NCI-H2171 treated with DMSO at 0.1 percent for 48 hours (cell line): ENCODE results near the gene SEMA4B.
"Not testable (repeated sequence)": the region's sequence is repeated elsewhere in the genome, so short reads cannot be mapped to it uniquely, and the experiment has no call there.

Experiments used
- DNase-seq: peaks from one replicate; lab custom pipeline; 2025; lab: John Stamatoyannopoulos, UW

SEMA4B gene, protein sequence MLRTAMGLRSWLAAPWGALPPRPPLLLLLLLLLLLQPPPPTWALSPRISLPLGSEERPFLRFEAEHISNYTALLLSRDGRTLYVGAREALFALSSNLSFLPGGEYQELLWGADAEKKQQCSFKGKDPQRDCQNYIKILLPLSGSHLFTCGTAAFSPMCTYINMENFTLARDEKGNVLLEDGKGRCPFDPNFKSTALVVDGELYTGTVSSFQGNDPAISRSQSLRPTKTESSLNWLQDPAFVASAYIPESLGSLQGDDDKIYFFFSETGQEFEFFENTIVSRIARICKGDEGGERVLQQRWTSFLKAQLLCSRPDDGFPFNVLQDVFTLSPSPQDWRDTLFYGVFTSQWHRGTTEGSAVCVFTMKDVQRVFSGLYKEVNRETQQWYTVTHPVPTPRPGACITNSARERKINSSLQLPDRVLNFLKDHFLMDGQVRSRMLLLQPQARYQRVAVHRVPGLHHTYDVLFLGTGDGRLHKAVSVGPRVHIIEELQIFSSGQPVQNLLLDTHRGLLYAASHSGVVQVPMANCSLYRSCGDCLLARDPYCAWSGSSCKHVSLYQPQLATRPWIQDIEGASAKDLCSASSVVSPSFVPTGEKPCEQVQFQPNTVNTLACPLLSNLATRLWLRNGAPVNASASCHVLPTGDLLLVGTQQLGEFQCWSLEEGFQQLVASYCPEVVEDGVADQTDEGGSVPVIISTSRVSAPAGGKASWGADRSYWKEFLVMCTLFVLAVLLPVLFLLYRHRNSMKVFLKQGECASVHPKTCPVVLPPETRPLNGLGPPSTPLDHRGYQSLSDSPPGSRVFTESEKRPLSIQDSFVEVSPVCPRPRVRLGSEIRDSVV

DNA sequence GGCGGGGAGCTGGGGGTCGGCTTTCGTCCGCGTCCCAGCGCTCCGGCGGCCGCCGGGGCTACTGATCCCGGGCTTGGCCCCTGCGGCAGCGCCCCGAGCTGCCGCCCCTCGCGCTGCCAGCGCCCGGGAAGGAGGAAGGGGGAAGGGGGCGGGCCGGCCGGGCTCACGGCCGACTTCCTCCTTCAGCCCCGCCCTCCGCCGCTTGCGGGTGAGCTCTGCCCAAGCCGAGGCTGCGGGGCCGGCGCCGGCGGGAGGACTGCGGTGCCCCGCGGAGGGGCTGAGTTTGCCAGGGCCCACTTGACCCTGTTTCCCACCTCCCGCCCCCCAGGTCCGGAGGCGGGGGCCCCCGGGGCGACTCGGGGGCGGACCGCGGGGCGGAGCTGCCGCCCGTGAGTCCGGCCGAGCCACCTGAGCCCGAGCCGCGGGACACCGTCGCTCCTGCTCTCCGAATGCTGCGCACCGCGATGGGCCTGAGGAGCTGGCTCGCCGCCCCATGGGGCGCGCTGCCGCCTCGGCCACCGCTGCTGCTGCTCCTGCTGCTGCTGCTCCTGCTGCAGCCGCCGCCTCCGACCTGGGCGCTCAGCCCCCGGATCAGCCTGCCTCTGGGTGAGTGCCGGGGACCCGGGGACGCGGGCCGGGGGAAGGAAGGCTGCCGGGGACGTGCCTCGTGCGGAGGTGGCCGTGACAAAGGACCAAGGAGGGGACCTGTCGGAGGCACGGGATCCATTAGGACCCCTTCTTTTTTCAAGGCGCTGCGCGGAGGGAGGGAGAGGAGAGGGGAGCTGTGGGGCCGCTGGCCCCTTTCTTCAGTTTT lies at the start of gene SEMA4B:
Gene SEMA4B (plus strand): TSS at position 201 of the 814 bp plus-strand sequence. CDS start 249 bp downstream, at position 450.
- DNase-seq, result peak; percentile 41

DNA sequence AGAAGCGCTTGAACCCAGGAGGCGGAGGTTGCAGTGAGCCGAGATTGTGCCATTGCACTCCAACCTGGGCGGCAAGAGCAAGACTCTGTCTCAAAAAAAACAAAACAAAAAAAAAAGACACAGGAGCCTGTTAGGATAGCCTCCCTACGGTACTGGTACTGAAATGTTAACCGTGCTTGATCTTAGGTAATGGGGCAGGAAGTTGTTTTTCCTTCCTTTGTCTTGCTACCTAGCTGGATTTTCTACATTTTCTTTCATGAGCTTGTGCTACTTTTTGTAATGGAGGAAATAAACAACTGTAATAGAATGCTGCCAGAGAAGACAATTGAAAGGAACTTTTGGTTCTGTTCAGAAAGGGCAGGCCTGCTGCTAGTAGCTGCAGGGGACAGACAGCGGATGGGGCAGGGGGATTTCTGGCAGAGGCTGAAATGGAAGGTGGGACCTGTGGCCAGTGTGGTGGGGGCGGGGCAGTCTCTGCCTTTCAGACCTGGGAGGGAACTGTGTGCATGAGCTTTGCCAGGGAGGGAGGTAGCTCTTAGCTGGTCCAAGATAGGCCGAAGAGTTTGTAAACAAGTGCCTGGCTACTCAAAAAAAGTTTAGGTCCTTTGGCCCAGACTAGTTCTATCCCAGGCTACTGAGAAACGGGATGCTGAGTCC lies 49.0 kb upstream of the SEMA4B start:
- DNase-seq, result no peak

DNA sequence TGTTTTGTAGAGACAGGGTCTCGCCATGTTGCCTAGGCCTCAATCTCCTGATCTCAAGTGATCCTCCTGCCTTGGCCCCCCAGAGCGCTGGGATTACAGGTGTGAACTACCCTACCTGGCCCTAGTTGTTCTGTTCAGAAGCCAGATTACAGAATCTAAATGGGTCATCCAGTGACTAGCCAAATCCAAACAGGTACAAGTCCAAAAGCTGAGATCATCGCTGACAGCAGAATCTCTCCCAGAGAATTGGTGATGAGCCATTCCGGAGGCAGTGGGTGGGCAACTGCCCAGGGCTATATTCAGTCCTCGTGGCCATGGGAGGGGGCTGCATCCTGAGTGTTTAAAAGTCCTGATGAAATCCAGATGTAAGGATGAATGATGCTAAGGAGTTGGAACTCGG lies 47.5 kb upstream of the SEMA4B start:
- DNase-seq, result no peak

DNA sequence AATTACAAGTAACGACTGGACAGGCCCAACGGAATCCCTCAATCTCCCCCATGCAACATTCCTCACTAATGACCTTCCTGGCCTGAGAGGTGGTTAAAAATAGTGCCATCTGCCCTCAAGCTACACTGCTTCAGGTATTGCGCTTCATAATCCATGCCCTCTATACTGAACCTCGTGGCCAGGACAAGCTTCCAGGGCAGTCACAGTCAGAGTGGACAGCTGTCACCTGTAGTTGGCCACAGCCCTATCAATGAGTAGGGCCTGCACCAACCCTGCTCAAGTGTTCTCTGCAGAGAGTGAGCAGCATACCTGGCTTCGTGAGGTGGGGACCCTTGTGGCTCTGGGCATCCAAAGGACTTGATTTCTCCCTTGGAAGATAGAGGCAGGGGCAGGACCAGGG lies 46.9 kb upstream of the SEMA4B start:
- no peak for DNase-seq

DNA sequence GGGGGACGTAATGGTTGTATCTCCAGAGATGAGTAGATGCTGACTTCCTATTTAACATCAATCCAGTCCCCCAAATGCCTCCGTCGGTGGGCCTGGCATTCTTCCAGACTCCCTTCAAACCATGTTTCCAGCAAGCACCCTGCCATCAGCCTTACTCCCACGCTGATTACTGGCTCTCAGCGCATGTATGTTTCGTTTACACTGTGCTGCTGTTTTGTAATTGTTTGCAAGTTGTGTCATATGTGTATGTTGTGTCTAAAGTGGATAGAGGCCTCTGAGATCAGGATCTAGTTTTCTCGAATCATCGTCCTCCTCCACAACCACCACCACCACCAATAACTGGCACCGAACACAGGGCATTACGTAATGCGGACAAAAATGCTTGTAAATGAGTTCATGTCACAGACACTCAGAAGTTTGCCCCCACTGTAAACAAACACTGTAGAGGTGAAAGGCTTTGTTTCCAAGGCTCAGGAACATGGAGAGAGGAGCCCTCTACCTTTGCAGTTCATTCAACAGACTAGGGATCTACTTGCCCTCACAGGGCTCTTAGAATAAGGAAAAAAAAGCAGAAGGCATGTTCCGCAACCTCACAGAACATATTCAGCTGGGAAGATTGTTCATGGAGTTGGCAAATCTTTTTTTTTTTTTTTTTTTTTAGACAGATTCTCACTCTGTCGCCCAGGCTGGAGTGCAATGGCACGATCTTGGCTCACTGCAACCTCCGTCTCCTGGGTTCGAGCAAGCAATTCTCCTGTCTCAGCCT lies 46.1 kb upstream of the SEMA4B start:
- DNase-seq, result no peak

DNA sequence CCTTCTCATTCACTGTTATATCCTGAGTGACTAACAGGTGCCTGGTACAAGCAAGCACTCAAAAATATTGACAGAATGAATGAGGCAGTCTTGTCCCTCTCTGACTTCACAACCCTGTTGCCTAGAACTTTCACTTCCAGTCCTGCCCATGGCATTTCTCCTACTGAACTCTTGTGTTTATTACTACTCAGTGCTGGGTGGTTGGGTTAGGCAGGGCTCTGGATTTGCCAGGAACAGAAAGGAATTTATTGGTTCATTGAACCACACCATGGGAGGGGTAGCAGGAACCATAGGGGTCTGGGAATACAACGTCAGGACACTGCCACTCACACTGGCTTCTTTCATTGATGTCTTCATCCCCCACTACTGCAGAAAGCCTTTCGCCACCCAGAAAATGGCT lies 41.9 kb upstream of the SEMA4B start:
- no peak for DNase-seq

DNA sequence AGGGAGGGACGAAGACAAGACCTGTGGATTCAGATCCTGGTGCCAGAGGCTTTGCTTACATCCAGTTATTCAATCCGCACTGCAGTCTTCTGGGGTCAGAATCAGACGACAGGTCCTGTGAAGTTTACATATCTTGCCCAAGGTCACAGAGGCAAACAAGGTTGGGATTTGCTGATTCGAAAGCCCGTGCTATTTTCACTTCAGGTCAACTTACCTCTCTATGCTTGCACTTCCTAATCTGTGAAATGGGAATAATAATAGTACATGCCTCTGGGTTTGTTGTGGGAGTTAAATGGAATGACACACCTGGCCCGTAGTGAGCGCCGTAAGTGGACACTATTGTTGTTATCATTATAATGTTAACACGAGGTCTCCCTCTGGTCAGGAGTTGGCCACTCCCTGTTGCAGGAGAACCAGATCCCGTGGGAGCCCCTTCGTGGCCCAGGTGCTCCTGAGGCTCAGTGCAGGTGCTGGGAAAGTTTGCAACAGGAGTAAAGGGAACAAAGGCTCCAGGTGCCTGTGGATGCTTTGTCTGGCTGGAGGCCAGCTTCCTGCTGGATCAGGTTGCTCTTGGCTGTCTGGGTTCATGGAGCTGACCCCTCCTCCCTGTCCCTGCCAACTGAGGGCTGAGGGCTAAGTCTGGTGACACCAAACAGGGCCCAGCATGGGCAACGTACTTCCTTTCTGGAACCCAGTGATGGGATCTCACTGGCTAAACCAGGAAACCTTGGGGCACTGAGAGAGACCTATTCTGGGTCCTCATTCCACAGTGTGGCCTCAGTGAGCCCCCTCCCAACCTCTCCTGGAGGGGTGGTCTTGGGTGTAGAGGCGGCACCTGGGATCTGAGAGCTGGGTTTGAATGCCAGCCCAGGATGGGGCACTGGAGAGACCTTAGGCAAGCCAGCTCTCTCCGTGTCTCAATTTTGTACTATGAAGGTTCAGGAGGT lies 40.1 kb upstream of the SEMA4B start:
- peak; percentile 75 for DNase-seq

DNA sequence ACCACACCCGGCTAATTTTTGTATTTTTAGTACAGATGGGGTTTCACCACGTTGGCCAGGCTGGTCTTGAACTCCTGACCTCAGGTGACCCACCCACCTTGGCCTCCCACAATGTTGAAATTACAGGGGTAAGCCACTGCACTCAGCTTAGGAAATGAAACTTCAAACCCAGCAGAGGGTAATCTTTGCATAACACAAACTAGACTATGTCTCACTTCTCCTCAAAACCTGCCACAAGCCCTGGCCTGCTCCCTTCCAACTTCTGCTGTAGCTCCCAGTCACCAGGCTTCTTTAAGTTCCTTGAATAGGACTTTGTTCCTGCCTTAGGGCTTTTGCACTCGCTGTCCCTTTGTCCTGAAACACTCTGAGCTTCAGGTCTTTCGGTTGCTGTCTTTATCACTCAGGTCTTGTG lies 39.2 kb upstream of the SEMA4B start:
- DNase-seq, result no peak

DNA sequence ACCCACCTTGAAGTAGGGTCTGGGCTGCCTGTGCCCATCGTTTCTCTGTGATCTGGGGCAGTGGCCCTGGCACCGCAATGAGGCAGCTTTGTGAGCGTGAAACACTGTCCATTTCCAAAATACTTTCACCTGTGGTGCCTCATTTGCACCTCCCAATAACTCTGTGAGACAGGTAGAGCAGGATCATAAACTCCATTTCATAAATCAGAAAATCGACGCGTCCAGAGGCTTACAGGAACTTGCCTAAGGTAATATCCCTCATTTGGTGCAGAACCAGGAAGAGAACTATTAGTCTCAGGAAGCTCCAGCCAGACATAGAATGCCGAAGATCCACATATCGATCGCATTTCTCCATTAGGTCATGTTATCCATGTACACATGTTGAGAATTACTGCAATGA lies 38.2 kb upstream of the SEMA4B start:
- DNase-seq, result no peak

DNA sequence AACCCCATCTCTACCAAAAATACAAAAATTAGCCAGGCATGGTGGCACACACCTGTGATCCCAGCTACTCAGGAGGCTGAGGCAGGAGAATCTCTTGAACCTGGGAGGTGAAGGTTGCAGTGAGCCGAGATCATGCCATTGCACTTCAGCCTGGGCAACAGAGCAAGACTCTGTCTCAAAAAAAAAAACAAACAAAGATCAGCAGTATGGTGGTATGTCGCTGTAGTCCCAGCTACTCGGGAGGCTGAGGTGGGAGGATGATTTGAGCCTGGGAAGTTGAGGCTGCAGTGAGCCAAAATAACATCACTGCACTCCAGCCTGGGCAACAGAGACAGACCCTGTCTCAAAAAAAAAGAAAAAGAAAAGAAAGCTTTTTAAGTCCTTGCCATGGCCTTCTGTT lies 36.9 kb upstream of the SEMA4B start:
- not testable (repeated sequence) for DNase-seq

DNA sequence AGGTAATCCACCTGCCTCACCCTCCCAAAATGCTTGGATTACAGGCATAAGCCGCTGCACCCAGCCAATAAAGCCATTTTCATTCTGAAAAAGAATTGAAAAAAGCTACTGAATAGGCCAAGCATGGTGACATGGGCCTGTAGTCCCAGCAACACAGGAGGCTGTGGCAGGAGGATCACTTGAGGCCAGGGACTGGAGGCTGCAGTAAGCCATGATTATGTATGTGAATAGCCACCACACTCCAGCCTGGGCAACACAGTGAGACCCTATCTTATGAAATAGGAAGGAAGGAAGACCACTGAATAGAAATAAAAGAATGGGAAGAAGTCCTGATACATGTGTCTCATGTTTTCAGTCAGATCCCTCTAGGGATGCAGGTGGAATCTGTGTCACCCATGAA lies 36.0 kb upstream of the SEMA4B start:
- DNase-seq, result no peak

DNA sequence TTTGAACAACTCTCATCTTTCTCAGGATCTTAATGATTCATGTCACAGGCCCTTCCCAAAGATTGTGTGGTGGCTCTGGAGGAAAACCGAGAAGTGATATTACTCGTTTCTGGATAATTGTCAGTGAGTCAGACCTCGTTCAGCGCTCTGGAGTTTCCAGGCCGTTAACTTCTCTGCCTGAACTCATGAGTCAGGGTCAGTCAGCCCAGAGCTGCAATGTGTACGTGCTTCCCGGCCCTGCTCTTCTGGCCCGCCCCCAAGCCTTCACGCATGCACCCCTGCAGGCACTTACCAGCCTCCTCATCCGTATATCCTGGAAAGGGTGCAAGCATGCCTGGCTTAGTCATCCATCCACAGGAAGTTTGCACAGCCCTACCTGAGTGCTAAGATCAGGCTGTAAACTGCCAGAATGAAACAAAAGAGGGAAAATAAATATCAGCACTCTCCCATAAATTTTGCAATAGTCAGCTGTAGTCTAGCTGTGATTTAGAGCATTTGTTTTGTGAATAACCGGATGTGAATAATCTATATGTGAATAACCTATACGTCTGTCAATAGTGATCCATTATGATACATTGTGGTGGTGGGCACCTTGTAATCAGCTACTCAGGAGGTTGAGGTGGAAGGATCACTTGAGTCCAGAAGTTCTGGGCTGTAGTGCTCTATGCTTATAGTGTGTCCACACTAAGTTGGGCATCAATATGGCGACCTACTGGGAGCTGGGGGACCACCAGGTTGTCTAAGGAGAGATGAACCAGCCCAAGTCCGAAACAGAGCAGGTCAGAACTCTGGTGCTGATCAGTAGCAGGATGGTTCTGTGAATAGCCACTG lies 35.3 kb upstream of the SEMA4B start:
- no peak for DNase-seq

DNA sequence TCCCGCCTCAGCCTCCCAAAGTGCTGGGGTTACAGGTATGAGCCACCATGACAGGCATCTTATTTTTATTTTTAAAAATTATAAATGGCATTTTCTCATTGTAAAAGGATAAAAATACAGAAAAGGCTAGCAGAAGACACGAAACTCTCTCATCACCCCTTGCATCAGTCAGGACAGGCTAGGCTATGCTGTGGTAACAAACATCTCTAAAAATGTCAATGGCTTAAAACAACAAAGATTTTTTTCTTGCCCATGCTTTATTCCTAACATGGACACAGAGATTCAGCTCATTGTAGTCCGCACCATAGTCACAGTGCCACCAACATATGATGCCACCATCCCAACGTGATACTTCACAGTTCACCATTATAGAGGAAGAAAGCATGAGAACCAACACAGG lies 34.0 kb upstream of the SEMA4B start:
- DNase-seq, result no peak

DNA sequence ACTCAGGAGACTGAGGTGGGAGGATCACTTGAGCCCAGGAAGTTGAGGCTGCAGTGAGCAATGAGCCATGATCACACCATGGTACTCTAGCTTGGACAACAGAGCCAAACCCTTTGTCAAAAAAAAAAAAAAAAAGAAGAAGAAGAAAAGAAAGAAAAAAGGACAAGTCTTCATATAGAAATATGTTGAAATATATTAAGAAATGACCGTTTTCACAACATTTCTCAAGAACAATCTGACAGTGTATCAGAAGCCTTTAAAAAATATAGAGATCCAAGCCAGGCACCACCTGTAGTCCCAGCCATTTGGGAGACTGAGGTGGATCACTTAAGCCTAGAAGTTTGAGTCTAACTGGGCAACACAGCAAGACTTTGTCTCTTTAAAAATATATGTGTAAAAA lies 29.5 kb upstream of the SEMA4B start:
- DNase-seq, result no peak

DNA sequence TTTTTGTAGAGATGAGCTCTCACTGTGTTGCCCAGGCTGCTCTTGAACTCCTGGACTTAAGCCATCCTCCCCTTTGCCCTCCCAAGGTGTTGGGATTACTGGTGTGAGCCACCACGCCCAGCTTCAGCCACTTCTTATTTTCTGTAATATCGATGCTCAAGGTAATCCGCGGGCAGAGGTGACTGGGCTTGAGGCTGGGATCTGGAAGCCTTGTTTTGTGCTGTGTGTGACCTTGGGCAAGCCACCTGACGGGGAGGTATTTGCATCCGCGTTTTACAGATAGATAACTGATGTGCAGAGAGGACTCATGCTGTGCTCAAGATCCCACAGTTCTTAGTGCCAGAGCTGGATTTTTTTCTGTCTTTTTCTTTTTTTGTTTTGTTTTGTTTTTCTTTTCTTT lies 27.8 kb upstream of the SEMA4B start:
- no peak for DNase-seq

DNA sequence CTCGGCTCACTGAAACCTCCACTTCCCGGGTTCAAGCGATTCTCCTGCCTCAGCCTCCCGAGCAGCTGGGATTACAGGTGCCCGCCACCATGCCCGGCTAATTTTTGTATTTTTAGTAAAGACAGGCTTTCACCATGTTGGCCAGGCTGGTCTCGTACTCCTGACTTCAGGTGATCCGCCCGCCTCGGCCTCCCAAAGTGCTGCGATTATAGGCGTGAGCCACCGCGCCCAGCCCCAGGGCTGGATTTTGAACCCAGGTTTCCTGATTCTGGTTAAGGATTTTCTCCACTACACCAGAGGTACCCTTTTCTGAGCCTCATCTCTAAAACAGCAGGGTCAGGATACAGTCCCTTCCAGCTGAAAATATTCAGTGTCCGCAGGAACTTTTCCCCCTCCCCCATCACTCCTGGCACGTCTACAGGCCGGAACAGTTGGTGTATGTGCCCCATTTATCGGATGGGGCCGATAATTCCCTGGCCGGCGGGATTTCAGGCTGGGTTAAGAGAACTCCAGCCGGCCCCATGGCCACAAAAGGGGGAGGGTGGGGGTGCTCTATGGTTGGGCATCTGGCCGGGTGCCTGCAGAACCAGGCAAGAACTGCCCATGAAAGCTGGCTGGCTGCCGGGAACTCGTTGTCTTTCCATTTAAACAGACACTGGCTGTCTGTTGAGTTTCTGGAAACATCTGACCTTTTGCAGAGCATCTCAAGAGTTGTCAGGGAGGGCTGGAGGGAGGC lies 26.8 kb upstream of the SEMA4B start:
- no peak for DNase-seq

DNA sequence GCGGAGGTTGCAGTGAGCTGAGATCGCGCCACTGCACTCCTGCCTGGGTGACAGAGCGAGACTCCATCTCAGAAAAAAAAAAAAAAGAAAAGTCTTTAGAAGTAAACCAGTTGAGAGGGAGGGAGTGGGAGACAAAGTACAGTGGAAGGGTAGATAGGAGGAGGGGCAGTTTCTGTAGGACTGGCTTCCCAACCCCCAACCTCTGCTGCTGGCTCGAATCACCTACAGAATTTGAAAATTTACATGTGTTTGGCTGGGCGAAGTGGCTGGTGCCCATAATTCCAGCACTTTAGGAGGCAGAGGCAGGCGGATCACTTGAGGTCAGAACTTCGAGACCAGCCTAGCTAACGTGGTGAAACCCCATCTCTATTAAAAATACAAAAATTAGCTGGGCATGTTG lies 24.1 kb upstream of the SEMA4B start:
- DNase-seq, result no peak
